Stomach (tissue), 9 donors: ENCODE data around the gene MAN2A1. TPM values are rescaled to one million over a fixed set of nuclear protein-coding genes. Genes with fewer than 3 reads are reported as not detected.

Source experiments
- DNase-seq, 2 donors: peaks; one replicate each; pipeline versions ENCODE4 v3.0.0 to v3.0.0-alpha.2; 2013 to 2019
- H3K27ac ChIP-seq, 5 donors: fragments of 200-600 bp in 4 of 5; sonication (generic) in 4 of 5; one replicate each; pipeline ENCODE4 v1.5.1; 2013 to 2019; ENCODE audit warnings: mild to moderate bottlenecking in 1 of 5, moderate library complexity in 1 of 5
- H3K27me3 ChIP-seq, 3 donors: fragments of 200-600 bp; sonication (generic); one replicate each; pipeline ENCODE4 v1.5.1; 2017 to 2019; ENCODE audit warnings: mixed run types in 1 of 3
- H3K36me3 ChIP-seq, 4 donors: fragments of 200-600 bp; sonication (generic); 1 replicate in 3 of 4; 2 replicates in 1 of 4; pipeline ENCODE4 v1.5.1; 2016 to 2019
- H3K4me1 ChIP-seq, 4 donors: fragments of 200-600 bp; sonication (generic); one replicate each; pipeline ENCODE4 v1.5.1; 2016 to 2019
- H3K4me3 ChIP-seq, 4 donors: fragments of 200-600 bp; sonication (generic) in 3 of 4; one replicate each; pipeline ENCODE4 v1.5.1; 2016 to 2019; ENCODE audit warnings: mild to moderate bottlenecking in 1 of 4
- H3K9me3 ChIP-seq, 4 donors: fragments of 200-600 bp; sonication (generic); one replicate each; pipeline ENCODE4 v1.5.1; 2016 to 2019
- EP300 ChIP-seq: sonication (generic); formaldehyde crosslinking; IDR thresholded peaks from one replicate; pipeline ENCODE4 v1.6.1; 2017; ENCODE audit warnings: antibody characterized with exemption
- POLR2A ChIP-seq, 4 donors: fragments of 450-650 bp; IDR thresholded peaks; one replicate each; pipeline ENCODE4 v1.6.1; 2016; ENCODE audit warnings: antibody characterized with exemption in 4 of 4, control low read depth in 2 of 4, mild to moderate bottlenecking in 1 of 4, moderate library complexity in 1 of 4
- POLR2AphosphoS5 ChIP-seq, 3 donors: sonication (generic); formaldehyde crosslinking; IDR thresholded peaks; one replicate each; pipeline ENCODE4 v1.6.1; 2016; ENCODE audit warnings: antibody characterized with exemption in 3 of 3
- WGBS, 5 donors: extraction: QIAGEN DNeasy Blood & Tissue Kit in 3 of 5; methylation state at CpG; one replicate each; pipeline versions ENCODE4 v1.1.5 to v1.1.7; 2013 to 2018; 5-methylcytosine and 5-hydroxymethylcytosine counted together
- intact Hi-C: fragments of 100-400 bp; cut with DNase I; formaldehyde crosslinking; loops from one replicate; pipeline ENCODE4 v1.15.1; 2023; ENCODE audit warnings: low total_unique reads
- polyA plus RNA-seq, 3 donors: library from polyadenylated mRNA; stranded (reverse); fragments of 200-250 nt; gene quantifications; one replicate each; pipeline ENCODE4 v1.2.3, GENCODE V29; 2013
- total RNA-seq, 5 donors: library from RNA; depleted of rRNA; stranded (reverse); fragments of >200 nt; gene quantifications; one replicate each; pipeline versions ENCODE4 v1.1.0 to v1.2.3, GENCODE V29; 2014 to 2016
- TF ChIP-seq, protein P1 (sequence below), 7 experiments: fragments of 450-650 bp in 4 of 7; fragments of 200-600 bp in 3 of 7; sonication (generic) in 3 of 7; IDR thresholded peaks; one replicate each; pipeline ENCODE4 v1.5.1; 2016 to 2019; ENCODE audit warnings: antibody characterized with exemption in 7 of 7, control low read depth in 2 of 7, mild to moderate bottlenecking in 1 of 7
- donor health status: healthy with polysubstance abuse.
- donor health status: Bipolar disorder and iron deficiency.
- donor health status: healthy.

MAN2A1 gene
- total and polyA plus RNA-seq, 8 donors: 6.1 to 136 (median 33.6) TPM

DNA sequence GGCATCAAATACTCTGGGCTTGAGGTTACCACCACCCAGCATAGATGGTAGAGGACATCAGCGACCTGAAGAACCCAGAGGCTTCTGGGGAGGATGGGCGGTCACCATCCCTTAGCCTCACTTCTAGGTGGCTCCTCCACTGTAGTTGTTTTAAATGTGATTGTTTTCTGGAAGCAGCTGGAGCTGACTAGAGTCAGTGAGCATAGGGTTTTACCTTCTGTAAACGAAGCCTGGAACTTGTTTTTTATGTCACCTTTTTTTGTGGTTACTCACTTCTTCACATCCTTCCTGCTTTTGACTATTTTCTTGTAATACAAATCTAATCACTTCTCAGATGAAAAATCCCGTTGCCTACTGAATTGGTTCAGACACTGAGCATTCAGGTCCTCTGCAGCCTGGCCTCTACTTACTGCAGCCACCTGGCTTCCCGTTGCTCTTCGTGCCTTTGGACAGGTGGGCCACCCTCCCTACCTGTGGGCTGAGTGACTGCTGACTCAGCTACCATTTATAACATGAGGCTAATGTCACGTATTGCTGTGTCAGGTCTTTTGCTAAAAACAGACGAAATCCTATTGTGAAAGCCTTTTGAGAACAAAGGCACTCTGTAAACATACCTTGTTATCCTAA, 167.8 kb downstream of the MAN2A1 start:
- peaks cover 8 to 72% (median 66%) of the 10 kb centered on the region in 4 donors for H3K36me3 ChIP-seq
- no peaks in the 10 kb centered on the region for H3K9me3 ChIP-seq
- peaks cover 0 to 13% (median under 1%) of the 10 kb centered on the region in 4 donors for H3K4me1 ChIP-seq
- no peak overlapping the region for H3K4me3 ChIP-seq
- peak in 1 of 2 donors; percentile 67 for DNase-seq
- intact Hi-C loops: no loop called here
- WGBS, 5 donors: 53 to 71% (median 60%) methylated on average over 8 of the region's 8 CpGs
- no peak overlapping the region for H3K27ac ChIP-seq
- TF ChIP-seq POLR2A (IDR thresholded peaks at IDR 0.05) (no peak), POLR2AphosphoS5 (IDR thresholded peaks at IDR 0.05) (no peak), EP300 (no peak)
- TF ChIP-seq, protein P1, sequence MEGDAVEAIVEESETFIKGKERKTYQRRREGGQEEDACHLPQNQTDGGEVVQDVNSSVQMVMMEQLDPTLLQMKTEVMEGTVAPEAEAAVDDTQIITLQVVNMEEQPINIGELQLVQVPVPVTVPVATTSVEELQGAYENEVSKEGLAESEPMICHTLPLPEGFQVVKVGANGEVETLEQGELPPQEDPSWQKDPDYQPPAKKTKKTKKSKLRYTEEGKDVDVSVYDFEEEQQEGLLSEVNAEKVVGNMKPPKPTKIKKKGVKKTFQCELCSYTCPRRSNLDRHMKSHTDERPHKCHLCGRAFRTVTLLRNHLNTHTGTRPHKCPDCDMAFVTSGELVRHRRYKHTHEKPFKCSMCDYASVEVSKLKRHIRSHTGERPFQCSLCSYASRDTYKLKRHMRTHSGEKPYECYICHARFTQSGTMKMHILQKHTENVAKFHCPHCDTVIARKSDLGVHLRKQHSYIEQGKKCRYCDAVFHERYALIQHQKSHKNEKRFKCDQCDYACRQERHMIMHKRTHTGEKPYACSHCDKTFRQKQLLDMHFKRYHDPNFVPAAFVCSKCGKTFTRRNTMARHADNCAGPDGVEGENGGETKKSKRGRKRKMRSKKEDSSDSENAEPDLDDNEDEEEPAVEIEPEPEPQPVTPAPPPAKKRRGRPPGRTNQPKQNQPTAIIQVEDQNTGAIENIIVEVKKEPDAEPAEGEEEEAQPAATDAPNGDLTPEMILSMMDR (IDR thresholded peaks at IDR 0.05): no peak
- H3K27me3 ChIP-seq: no peaks in the 10 kb centered on the region

DNA sequence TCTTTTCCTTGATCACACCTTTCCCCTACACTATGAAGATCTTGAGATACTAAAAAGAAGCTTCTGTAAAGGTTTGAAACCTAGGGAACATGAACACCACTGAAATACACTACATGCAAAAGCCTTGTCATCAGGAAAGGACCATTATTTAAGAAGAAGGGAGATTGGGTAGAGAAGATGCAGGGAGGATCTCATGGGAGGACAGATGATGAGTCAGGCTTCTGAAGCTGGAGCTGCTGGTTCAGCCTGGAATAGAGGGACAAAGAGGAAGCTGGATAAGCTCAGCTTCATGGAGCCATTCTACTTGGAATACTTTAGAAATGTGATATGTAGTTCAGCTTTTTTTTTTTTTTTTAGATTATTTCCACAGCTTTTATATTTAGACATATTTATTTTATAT, 169.8 kb downstream of the MAN2A1 start:
- Histone ChIP-seq H3K4me1 (no peaks in the 10 kb centered on the region), H3K9me3 (no peaks in the 10 kb centered on the region), H3K4me3 (no peak overlapping the region), H3K27me3 (no peaks in the 10 kb centered on the region), H3K27ac (no peak overlapping the region), H3K36me3 (peaks cover 8 to 84% (median 71%) of the 10 kb centered on the region in 4 donors)
- intact Hi-C loops: no loop called here
- no peak for DNase-seq
- TF ChIP-seq POLR2A (IDR thresholded peaks at IDR 0.05) (no peak), POLR2AphosphoS5 (IDR thresholded peaks at IDR 0.05) (no peak), EP300 (no peak)
- TF ChIP-seq, protein P1 (IDR thresholded peaks at IDR 0.05): no peak

DNA sequence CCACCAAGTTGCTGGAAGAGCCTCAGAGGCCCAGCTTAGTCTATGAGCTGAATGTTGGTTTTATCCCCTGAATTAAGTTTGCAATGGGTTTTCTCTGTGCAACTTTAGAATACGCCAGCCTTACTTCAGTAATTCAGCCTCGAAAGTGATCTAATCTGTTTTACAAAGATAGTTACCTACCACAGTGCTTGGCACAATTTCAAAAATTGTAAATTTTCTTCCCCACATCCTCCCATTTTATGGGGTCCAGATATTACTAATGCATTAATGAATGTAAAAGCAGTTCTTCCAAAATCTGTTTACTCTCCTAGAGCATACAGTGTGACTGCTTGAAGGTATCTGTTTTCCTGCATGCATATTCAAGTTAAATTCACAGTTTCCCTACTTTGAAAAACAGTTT, 172.6 kb downstream of the MAN2A1 start:
- Histone ChIP-seq H3K27ac (no peak overlapping the region), H3K9me3 (no peaks in the 10 kb centered on the region), H3K27me3 (no peaks in the 10 kb centered on the region), H3K36me3 (peaks cover 3 to 86% (median 74%) of the 10 kb centered on the region in 4 donors), H3K4me3 (no peak overlapping the region), H3K4me1 (no peaks in the 10 kb centered on the region)
- TF ChIP-seq POLR2A (IDR thresholded peaks at IDR 0.05): no peak
- TF ChIP-seq POLR2AphosphoS5 (IDR thresholded peaks at IDR 0.05): no peak
- no peak for TF ChIP-seq EP300
- TF ChIP-seq, protein P1 (IDR thresholded peaks at IDR 0.05): no peak
- WGBS, 5 donors: 85 to 96% (median 94%) methylated on average over 2 of the region's 2 CpGs
- no peak for DNase-seq
- intact Hi-C loops: no loop called here

DNA sequence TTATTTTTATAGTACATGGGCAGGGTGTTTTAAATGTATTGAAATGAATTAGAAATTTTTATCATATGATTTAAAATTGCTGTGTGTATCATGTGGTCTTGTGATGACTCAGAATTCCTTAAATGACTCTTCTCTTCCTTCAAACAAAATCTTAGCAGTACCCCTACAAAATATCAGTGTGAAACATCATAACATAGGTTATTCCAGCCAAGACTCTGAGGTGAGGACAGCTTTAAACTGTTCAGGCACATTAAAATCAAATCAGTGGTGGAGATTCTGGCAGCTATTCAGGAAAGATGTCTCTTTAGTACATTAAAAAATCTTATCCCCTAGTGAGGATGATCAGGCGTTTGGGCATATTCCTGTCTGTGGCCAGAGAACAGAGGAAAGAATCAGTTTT, 174.0 kb downstream of the MAN2A1 start:
- Histone ChIP-seq H3K27ac (no peak overlapping the region), H3K4me1 (no peaks in the 10 kb centered on the region), H3K9me3 (no peaks in the 10 kb centered on the region), H3K36me3 (peaks cover 3 to 84% (median 67%) of the 10 kb centered on the region in 4 donors), H3K27me3 (no peaks in the 10 kb centered on the region), H3K4me3 (no peak overlapping the region)
- 71 to 86% (median 77%) methylated on average over 1 of the region's 1 CpG for WGBS, 5 donors
- TF ChIP-seq EP300: no peak
- no peak for TF ChIP-seq POLR2A (IDR thresholded peaks at IDR 0.05)
- no peak for TF ChIP-seq POLR2AphosphoS5 (IDR thresholded peaks at IDR 0.05)
- TF ChIP-seq, protein P1 (IDR thresholded peaks at IDR 0.05): no peak
- DNase-seq: no peak
- intact Hi-C loops: no loop called here
